H1 (cell line): Measurements from ENCODE around the gene CES3.

Experiments used
- ASH2L ChIP-seq: fragments of 200-600, 300-600 bp; sonication (generic); IDR thresholded peaks from one replicate; pipeline ENCODE4 v1.7.1; 2017; ENCODE audit warnings: low read length
- CBX5 ChIP-seq: fragments of 300-800, 300-1000 bp; sonication (generic); IDR thresholded peaks from 2 replicates; pipeline ENCODE4 v1.7.1; 2016; ENCODE audit warnings: antibody characterized with exemption, low read length, low read depth
- CTCF ChIP-seq, 3 experiments: IDR thresholded peaks; 1 replicate in 2 of 3; 2 replicates in 1 of 3; pipeline versions ENCODE4 v1.5.1 to v1.6.1; 2011; ENCODE audit warnings: low read length in 3 of 3, mild to moderate bottlenecking in 3 of 3, inconsistent platforms in 2 of 3, low read depth in 1 of 3, moderate library complexity in 1 of 3; ENCODE audit not compliant: insufficient read depth in 1 of 3; ENCODE audit errors: control extremely low read depth in 1 of 3
- EGR1 ChIP-seq: IDR thresholded peaks from 2 replicates; pipeline ENCODE4 v1.6.1; 2011; ENCODE audit warnings: low read depth, low read length, borderline replicate concordance
- EZH2 ChIP-seq: fragments of 200-600 bp; sonication (generic); IDR thresholded peaks from 2 replicates; pipeline ENCODE4 v1.7.1; 2012; ENCODE audit warnings: low read depth, mild to moderate bottlenecking, moderate library complexity, low read length, inconsistent platforms; ENCODE audit not compliant: severe bottlenecking
- POLR2A ChIP-seq, 2 experiments: IDR thresholded peaks; 1 replicate in 1 of 2; 2 replicates in 1 of 2; pipeline ENCODE4 v1.6.1; 2011; ENCODE audit warnings: low read depth in 2 of 2, low read length in 2 of 2, mild to moderate bottlenecking in 2 of 2; ENCODE audit errors: control extremely low read depth in 1 of 2
- POLR2AphosphoS5 ChIP-seq: IDR thresholded peaks from 2 replicates; pipeline ENCODE4 v1.6.1; 2011; ENCODE audit warnings: low read depth, low read length
- RAD21 ChIP-seq, 2 experiments: IDR thresholded peaks in 1 of 2; conservative IDR thresholded peaks in 1 of 2; 2 replicates each; pipeline ENCODE4 v1.6.1; 2011; ENCODE audit warnings: low read depth in 2 of 2, low read length in 2 of 2, improper control_type of control experiment in 1 of 2, inconsistent platforms in 1 of 2, mild to moderate bottlenecking in 1 of 2, moderate library complexity in 1 of 2
- SIN3A ChIP-seq, 2 experiments: IDR thresholded peaks in 1 of 2; conservative IDR thresholded peaks in 1 of 2; 2 replicates each; pipeline ENCODE4 v1.6.1; 2011 to 2012; ENCODE audit warnings: low read length in 2 of 2, improper control_type of control experiment in 1 of 2, low read depth in 1 of 2, mild to moderate bottlenecking in 1 of 2
- USF2 ChIP-seq: IDR thresholded peaks from 2 replicates; pipeline ENCODE4 v1.6.1; 2011; ENCODE audit warnings: low read length, improper control_type of control experiment
- YY1 ChIP-seq: IDR thresholded peaks from 2 replicates; pipeline ENCODE4 v1.6.1; 2011; ENCODE audit warnings: low read depth, mild to moderate bottlenecking, low read length

GRCh38 chr16:66996324-66996982, 35.4 kb downstream of the CES3 start:
- TF ChIP-seq SIN3A (conservative IDR thresholded peaks at IDR 0.05 in 1 of 2, IDR thresholded peaks at IDR 0.05 in 1 of 2; ENCODE audit: low read depth in 1 of 2, low read length in 2 of 2) (no peak), POLR2AphosphoS5 (no peak), EGR1 (no peak), CTCF (IDR thresholded peaks at IDR 0.05; ENCODE audit: control extremely low read depth in 1 of 3, insufficient read depth in 1 of 3, low read depth in 1 of 3, low read length in 3 of 3) (no peak), ASH2L (no peak), EZH2 (no peak), USF2 (no peak), POLR2A (IDR thresholded peaks at IDR 0.05; ENCODE audit: control extremely low read depth in 1 of 2, low read depth in 2 of 2, low read length in 2 of 2) (no peak), RAD21 (IDR thresholded peaks at IDR 0.05 in 1 of 2, conservative IDR thresholded peaks at IDR 0.05 in 1 of 2; ENCODE audit: low read depth in 2 of 2, low read length in 2 of 2) (no peak), YY1 (no peak), CBX5 (no peak)
